ENCODE measurements around the gene LDLRAP1.

DNA sequence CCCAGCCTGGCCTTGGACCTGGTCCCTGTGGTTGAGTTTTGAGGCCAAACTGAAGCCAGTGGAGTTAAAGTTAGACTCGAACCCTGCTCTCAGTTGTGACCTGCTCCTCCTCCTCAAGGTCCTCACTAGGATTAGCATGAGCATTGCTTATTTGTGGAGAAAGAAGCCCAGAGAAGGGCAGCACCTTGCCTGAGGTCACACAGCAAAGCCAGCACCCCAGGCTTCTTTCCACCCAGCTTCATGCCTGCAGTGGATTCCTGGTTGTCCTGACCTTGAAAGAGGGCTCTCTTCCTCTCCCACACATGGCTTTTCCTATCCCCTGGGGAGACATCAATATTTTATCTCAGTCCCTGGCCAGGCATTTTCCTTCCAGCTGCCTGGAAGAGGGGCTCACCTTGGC is 2.8 kb downstream of the LDLRAP1 start:
- TF ChIP-seq EZH2 (IDR thresholded peaks at IDR 0.05; ENCODE audit: insufficient read depth, low read length) = no peak
- no peak for TF ChIP-seq CTCF (IDR thresholded peaks at IDR 0.05; ENCODE audit: insufficient read depth, low read depth, low read length)

Data from astrocyte (in vitro differentiated cells and primary cell).